ENCODE data around the gene USP32. TPM values are rescaled to one million over a fixed set of nuclear protein-coding genes. Genes with fewer than 3 reads are reported as not detected.
A peak's percentile ranks its signal among the peaks of the same experiment; 100 is the strongest.

The USP32 gene
- total and polyA plus RNA-seq, 10 of the 15 experiments (the other 5 are each of a cell fraction or from before 2014, with no cell fraction given) = 7.8 to 37.3 (median 25.5) TPM

- 100% methylated on average over 1 of the region's 1 CpG for WGBS (ENCODE audit: insufficient coverage, insufficient replicate concordance, low lambda C conversion rate, missing lambda C conversion rate)
- H4K20me1 ChIP-seq (ENCODE audit: control insufficient read depth, insufficient read depth) = no peaks in the 10 kb centered on the region
- peak in 1 of 2 experiments; percentile 73; a peak in 1 of 4 replicates for TF ChIP-seq ETV6 (conservative IDR thresholded peaks at IDR 0.05 in 1 of 2, IDR thresholded peaks at IDR 0.05 in 1 of 2; ENCODE audit: borderline replicate concordance in 1 of 2, low read depth in 1 of 2)
- TF ChIP-seq NFXL1 (IDR thresholded peaks at IDR 0.05; ENCODE audit: borderline replicate concordance) = 0 out of 2 replicates have a peak, but pooled peaks have one; percentile 28
- TF ChIP-seq MEF2A (IDR thresholded peaks at IDR 0.05; ENCODE audit: insufficient read depth, low read depth, low read length) = no peak
- no peak overlapping the region for H2AFZ ChIP-seq (ENCODE audit: control insufficient read depth, low read depth, low read length)
- no peak overlapping the region for H3K27ac ChIP-seq (ENCODE audit: control insufficient read depth, insufficient read depth)
- DNase-seq (ENCODE audit: low read depth, low spot score) (no peak), ATAC-seq (no peak), FAIRE-seq (no peak)
- H3K9ac ChIP-seq (ENCODE audit: control insufficient read depth, insufficient read depth, low read length) = no peak overlapping the region
- POLR2A ChIA-PET = interaction anchor here (0.6 kb wide), 1 partner anchor 32 kb away, joined by 3 read pairs; no protein-coding TSS in a partner anchor
- no peak overlapping the region for H3K4me3 ChIP-seq
- SMC1A ChIA-PET (ENCODE audit: uncharacterized antibody, unreplicated experiment) = no interaction called here
- BruUV-seq (replicated peaks) = no TSS peak
- H3K4me1 ChIP-seq (ENCODE audit: control insufficient read depth, insufficient read depth, low read length) = no peaks in the 10 kb centered on the region
- intact Hi-C loops (cut with micrococcal nuclease; ENCODE audit: unreplicated experiment) (no loop called here), in situ Hi-C loops (cut with MboI) (no loop called here)
- RAD21 ChIA-PET (ENCODE audit: unreplicated experiment) = interaction anchor here (0.7 kb wide), 1 partner anchor 45 kb away, joined by 3 read pairs; no protein-coding TSS in a partner anchor
- no peaks in the 10 kb centered on the region for H3K9me3 ChIP-seq (replicated peaks; ENCODE audit: control insufficient read depth, insufficient read depth, low read length)
- no peaks in the 10 kb centered on the region for H3K36me3 ChIP-seq (ENCODE audit: control insufficient read depth in 2 of 2, insufficient read depth in 2 of 2, low read length in 1 of 2)
- no peaks in the 10 kb centered on the region for H3K27me3 ChIP-seq (replicated peaks in 1 of 2; ENCODE audit: control insufficient read depth in 2 of 2, insufficient read depth in 2 of 2, low read length in 1 of 2)
- H3K4me2 ChIP-seq (ENCODE audit: control insufficient read depth, insufficient read depth) = no peak overlapping the region
- CTCF ChIA-PET = no interaction called here
- no peaks in the 10 kb centered on the region for H3K79me2 ChIP-seq (ENCODE audit: control insufficient read depth, insufficient read depth, low read length)
Observed at GRCh38 chr17:60277258-60277657, 114.7 kb downstream of the USP32 start.

DNA sequence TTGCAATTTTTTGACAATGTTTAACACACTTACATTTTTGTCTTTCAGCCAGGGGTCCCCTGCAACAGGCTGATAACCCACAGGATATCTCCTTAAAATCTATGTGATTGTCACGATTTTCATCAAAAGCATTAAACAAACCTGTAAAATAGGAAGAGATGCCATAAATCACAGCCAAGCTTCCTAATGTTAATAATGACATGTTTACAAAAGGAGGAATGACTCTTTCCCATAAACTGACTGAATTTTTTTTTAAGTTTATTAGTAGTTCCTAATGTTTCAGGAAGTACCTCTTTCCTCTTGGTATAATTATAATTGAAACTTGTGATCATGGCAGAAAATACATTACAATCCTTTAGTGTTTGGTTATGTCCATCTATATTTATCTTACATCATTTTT lies 122.5 kb downstream of the USP32 start:
- no peak overlapping the region for H3K4me2 ChIP-seq (ENCODE audit: control insufficient read depth, insufficient read depth)
- in situ Hi-C loops (cut with MboI) (no loop called here), intact Hi-C loops (cut with micrococcal nuclease; ENCODE audit: unreplicated experiment) (no loop called here)
- RAD21 ChIA-PET (ENCODE audit: unreplicated experiment) = no interaction called here
- no peaks in the 10 kb centered on the region for H3K36me3 ChIP-seq (ENCODE audit: control insufficient read depth in 2 of 2, insufficient read depth in 2 of 2, low read length in 1 of 2)
- no peaks in the 10 kb centered on the region for H3K79me2 ChIP-seq (ENCODE audit: control insufficient read depth, insufficient read depth, low read length)
- POLR2A ChIA-PET = no interaction called here
- no peaks in the 10 kb centered on the region for H3K9me3 ChIP-seq (replicated peaks; ENCODE audit: control insufficient read depth, insufficient read depth, low read length)
- CTCF ChIA-PET = no interaction called here
- H4K20me1 ChIP-seq (ENCODE audit: control insufficient read depth, insufficient read depth) = no peaks in the 10 kb centered on the region
- H3K4me3 ChIP-seq = no peak overlapping the region
- ATAC-seq = no peak
- SMC1A ChIA-PET (ENCODE audit: uncharacterized antibody, unreplicated experiment) = interaction anchor here (1.5 to 1.7 kb wide), 2 partner anchors 123 to 135 kb away, joined by 3 to 4 read pairs; partner anchors contain the start of gene USP32
- no peak overlapping the region for H3K9ac ChIP-seq (ENCODE audit: control insufficient read depth, insufficient read depth, low read length)
- H3K27me3 ChIP-seq (replicated peaks in 1 of 2; ENCODE audit: control insufficient read depth in 2 of 2, insufficient read depth in 2 of 2, low read length in 1 of 2) = no peaks in the 10 kb centered on the region
- no peak for FAIRE-seq
- no TSS peak for BruUV-seq (replicated peaks)
- no peak overlapping the region for H2AFZ ChIP-seq (ENCODE audit: control insufficient read depth, low read depth, low read length)
- no peak for DNase-seq (ENCODE audit: low read depth, low spot score)
- 96% methylated on average over 1 of the region's 1 CpG for WGBS (ENCODE audit: insufficient coverage, insufficient replicate concordance, low lambda C conversion rate, missing lambda C conversion rate)
- H3K27ac ChIP-seq (ENCODE audit: control insufficient read depth, insufficient read depth) = no peak overlapping the region
- H3K4me1 ChIP-seq (ENCODE audit: control insufficient read depth, insufficient read depth, low read length) = no peaks in the 10 kb centered on the region
- TF ChIP-seq NFYB (IDR thresholded peaks at IDR 0.05; ENCODE audit: insufficient read depth, low read depth, low read length) = no peak
- TF ChIP-seq ZZZ3 (IDR thresholded peaks at IDR 0.05; ENCODE audit: control insufficient read depth, insufficient read length, low read depth) = no peak
- no peak for TF ChIP-seq CREB1 (IDR thresholded peaks at IDR 0.05; ENCODE audit: low read depth)
- no peak for TF ChIP-seq POLR2A (IDR thresholded peaks at IDR 0.05; ENCODE audit: low read depth, low read length)
- TF ChIP-seq PAX5 (IDR thresholded peaks at IDR 0.05; ENCODE audit: borderline replicate concordance, low read depth, low read length) = no peak
- TF ChIP-seq ASH2L (IDR thresholded peaks at IDR 0.05; ENCODE audit: borderline replicate concordance, low read depth) = no peak
- no peak for TF ChIP-seq FOXK2 (IDR thresholded peaks at IDR 0.05)
- TF ChIP-seq NR2F1 (conservative IDR thresholded peaks at IDR 0.05) = no peak
- no peak for TF ChIP-seq TCF7 (IDR thresholded peaks at IDR 0.05; ENCODE audit: borderline replicate concordance)
- no peak for TF ChIP-seq RUNX3 (IDR thresholded peaks at IDR 0.05; ENCODE audit: low read length)
- no peak for TF ChIP-seq TARDBP (IDR thresholded peaks at IDR 0.05; ENCODE audit: borderline replicate concordance)
- TF ChIP-seq USF1 (IDR thresholded peaks at IDR 0.05; ENCODE audit: borderline replicate concordance, extremely low read length, insufficient read depth, low read depth, low read length) = no peak

All from GM12878 (cell line).